ENCODE measurements around the gene BLM.

DNA sequence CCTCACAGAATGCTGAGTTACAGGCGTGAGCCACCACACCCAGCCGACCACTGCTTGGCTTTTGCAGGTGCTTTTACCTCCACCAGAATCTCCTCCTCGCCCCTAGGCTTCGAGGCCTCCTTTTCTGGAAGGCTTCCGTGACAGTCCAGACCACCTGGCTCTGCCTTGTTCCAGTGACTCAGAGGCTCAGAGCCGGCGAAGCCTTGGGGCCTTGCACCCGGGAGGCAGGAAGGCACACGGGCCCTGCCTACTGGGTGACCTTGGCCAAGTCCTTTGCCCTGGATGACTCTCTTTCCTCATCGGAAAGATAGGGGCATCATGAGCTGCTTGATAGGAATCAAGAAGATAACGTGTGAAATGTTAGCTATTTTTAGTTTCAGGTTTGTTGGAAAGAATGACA lies 119.9 kb downstream of the BLM start:
- TF ChIP-seq CHD2 (IDR thresholded peaks at IDR 0.05; ENCODE audit: low read length) (no peak), SRF (IDR thresholded peaks at IDR 0.05; ENCODE audit: low read depth, low read length) (no peak), TAF1 (IDR thresholded peaks at IDR 0.05; ENCODE audit: low read depth, low read length) (no peak), CEBPB (IDR thresholded peaks at IDR 0.05; ENCODE audit: low read depth, low read length) (no peak), SIX5 (IDR thresholded peaks at IDR 0.05; ENCODE audit: low read depth, low read length) (no peak)
- TF ChIP-seq, protein P1, sequence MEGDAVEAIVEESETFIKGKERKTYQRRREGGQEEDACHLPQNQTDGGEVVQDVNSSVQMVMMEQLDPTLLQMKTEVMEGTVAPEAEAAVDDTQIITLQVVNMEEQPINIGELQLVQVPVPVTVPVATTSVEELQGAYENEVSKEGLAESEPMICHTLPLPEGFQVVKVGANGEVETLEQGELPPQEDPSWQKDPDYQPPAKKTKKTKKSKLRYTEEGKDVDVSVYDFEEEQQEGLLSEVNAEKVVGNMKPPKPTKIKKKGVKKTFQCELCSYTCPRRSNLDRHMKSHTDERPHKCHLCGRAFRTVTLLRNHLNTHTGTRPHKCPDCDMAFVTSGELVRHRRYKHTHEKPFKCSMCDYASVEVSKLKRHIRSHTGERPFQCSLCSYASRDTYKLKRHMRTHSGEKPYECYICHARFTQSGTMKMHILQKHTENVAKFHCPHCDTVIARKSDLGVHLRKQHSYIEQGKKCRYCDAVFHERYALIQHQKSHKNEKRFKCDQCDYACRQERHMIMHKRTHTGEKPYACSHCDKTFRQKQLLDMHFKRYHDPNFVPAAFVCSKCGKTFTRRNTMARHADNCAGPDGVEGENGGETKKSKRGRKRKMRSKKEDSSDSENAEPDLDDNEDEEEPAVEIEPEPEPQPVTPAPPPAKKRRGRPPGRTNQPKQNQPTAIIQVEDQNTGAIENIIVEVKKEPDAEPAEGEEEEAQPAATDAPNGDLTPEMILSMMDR (IDR thresholded peaks at IDR 0.05; ENCODE audit: control extremely low read depth in 1 of 3, insufficient read depth in 1 of 3, low read depth in 1 of 3, low read length in 3 of 3): no peak

Data from H1 (cell line).